Measurements from ENCODE around the gene UBXN1.

Gene UBXN1

DNA sequence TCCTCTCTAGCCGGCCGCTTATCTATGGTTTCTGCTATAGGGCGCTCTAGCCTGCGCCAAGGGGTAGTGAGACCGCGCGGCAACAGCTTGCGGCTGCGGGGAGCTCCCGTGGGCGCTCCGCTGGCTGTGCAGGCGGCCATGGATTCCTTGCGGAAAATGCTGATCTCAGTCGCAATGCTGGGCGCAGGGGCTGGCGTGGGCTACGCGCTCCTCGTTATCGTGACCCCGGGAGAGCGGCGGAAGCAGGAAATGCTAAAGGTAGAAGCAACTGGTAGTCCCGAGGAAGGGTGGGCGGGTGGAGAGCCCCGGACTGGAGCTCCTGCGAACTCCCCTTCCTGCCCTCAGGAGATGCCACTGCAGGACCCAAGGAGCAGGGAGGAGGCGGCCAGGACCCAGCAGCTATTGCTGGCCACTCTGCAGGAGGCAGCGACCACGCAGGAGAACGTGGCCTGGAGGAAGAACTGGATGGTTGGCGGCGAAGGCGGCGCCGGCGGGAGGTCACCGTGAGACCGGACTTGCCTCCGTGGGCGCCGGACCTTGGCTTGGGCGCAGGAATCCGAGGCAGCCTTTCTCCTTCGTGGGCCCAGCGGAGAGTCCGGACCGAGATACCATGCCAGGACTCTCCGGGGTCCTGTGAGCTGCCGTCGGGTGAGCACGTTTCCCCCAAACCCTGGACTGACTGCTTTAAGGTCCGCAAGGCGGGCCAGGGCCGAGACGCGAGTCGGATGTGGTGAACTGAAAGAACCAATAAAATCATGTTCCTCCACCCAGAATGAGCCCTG is 7.1 kb downstream of the UBXN1 start, which contains the start of the genes LBHD1 and UQCC3:
Gene LBHD1 (minus strand): TSS at position 660 of the 782 bp plus-strand sequence. CDS start 2,236 bp downstream, outside the sequence.
Gene UQCC3 (plus strand): TSS at position 66 of the 782 bp plus-strand sequence. CDS start 73 bp downstream, at position 139.
- CTCF ChIA-PET, result interaction anchor here (1.2 to 4.2 kb wide), 6 partner anchors 9 to 112 kb away, joined by 3 to 30 read pairs (median 6); partner anchors contain the start of gene LRRN4CL

DNA sequence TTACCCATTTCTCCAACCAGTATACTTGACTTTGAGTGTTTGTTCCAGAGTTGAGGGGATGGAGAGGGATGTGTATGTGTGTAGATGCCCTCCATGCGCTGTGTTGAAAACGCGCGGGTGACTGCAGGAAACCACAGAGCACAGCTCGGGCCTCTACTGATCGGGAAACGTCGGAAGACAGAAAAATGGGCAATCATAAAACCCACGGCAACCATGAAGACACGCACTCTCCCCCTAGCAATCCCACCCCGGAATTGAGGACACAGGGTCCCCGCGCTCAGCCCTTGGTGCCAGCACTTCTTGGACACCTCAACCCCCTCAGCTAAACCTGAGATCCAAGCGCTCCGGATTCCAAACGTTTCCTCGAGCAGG is 7.7 kb downstream of the UBXN1 start:
- CTCF ChIA-PET, result interaction anchor here (1.2 to 4.2 kb wide), 5 partner anchors 10 to 96 kb away, joined by 3 to 30 read pairs (median 8); partner anchors contain the start of gene LRRN4CL
- POLR2A ChIA-PET, result interaction anchor here (0.6 to 2.1 kb wide), 10 partner anchors 10 to 213 kb away, joined by 3 to 15 read pairs (median 5); partner anchors contain the start of genes B3GAT3, EEF1G, INTS5 and LRRN4CL
- DNase-seq (ENCODE audit: low read depth, low spot score), result no peak
- TF ChIP-seq, protein P1, sequence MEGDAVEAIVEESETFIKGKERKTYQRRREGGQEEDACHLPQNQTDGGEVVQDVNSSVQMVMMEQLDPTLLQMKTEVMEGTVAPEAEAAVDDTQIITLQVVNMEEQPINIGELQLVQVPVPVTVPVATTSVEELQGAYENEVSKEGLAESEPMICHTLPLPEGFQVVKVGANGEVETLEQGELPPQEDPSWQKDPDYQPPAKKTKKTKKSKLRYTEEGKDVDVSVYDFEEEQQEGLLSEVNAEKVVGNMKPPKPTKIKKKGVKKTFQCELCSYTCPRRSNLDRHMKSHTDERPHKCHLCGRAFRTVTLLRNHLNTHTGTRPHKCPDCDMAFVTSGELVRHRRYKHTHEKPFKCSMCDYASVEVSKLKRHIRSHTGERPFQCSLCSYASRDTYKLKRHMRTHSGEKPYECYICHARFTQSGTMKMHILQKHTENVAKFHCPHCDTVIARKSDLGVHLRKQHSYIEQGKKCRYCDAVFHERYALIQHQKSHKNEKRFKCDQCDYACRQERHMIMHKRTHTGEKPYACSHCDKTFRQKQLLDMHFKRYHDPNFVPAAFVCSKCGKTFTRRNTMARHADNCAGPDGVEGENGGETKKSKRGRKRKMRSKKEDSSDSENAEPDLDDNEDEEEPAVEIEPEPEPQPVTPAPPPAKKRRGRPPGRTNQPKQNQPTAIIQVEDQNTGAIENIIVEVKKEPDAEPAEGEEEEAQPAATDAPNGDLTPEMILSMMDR (IDR thresholded peaks at IDR 0.05; ENCODE audit: insufficient read depth, low read length, missing control alignments), result no peak
- peak overlapping the region; percentile 76 for H3K4me3 ChIP-seq (ENCODE audit: low read depth, low read length)

More for the DNA sequence above, 7.1 kb downstream of the UBXN1 start, which contains the start of the genes LBHD1 and UQCC3:
- H3K4me3 ChIP-seq (ENCODE audit: low read depth, low read length), result peak within 1 kb of the TSS; percentile 76
- TF ChIP-seq, protein P1 (IDR thresholded peaks at IDR 0.05; ENCODE audit: insufficient read depth, low read length, missing control alignments), result no peak
- no peak for DNase-seq (ENCODE audit: low read depth, low spot score)
- POLR2A ChIA-PET, result interaction anchor here (0.6 to 2.1 kb wide), 11 partner anchors 9 to 213 kb away, joined by 3 to 15 read pairs (median 5); partner anchors contain the start of genes B3GAT3, EEF1G, INTS5 and LRRN4CL

GRCh38 chr11:62669420-62670161 is 9.3 kb downstream of the UBXN1 start:
- DNase-seq (ENCODE audit: low read depth, low spot score), result no peak
- TF ChIP-seq, protein P1 (IDR thresholded peaks at IDR 0.05; ENCODE audit: insufficient read depth, low read length, missing control alignments), result no peak
- ChIA-PET CTCF (interaction anchor here (1.3 to 6.1 kb wide), 3 partner anchors 11 to 40 kb away, joined by 3 to 30 read pairs (median 26); no protein-coding TSS in a partner anchor), POLR2A (interaction anchor here (0.6 to 1.5 kb wide), 2 partner anchors 11 to 12 kb away, joined by 3 to 5 read pairs; no protein-coding TSS in a partner anchor)
- no peak overlapping the region for H3K4me3 ChIP-seq (ENCODE audit: low read depth, low read length)

DNA sequence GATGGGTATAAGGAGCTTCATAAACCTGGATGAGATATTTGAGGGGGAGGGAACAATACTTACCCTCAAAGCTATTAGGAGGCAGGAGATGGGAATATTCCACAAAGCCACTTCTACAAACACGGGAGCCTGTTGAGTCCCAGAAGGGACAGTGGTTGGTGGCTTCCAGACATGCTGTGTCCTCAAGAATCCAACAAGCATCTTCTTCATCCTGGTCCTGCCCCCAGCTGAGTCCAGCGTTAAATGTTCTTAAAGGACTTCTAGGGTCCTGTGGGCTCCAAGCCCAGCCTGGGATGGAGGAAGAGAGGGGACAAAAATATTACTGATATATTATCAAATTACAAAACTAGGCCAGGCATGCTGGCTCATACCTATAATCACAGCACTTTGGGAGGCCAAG is 11.4 kb downstream of the UBXN1 start:
- TF ChIP-seq, protein P1 (IDR thresholded peaks at IDR 0.05; ENCODE audit: insufficient read depth, low read length, missing control alignments), result no peak
- no peak overlapping the region for H3K4me3 ChIP-seq (ENCODE audit: low read depth, low read length)
- no peak for DNase-seq (ENCODE audit: low read depth, low spot score)
- CTCF ChIA-PET, result interaction anchor here (0.6 to 6.1 kb wide), 8 partner anchors 10 to 272 kb away, joined by 3 to 26 read pairs (median 6); no protein-coding TSS in a partner anchor
- POLR2A ChIA-PET, result interaction anchor here (0.7 to 3.3 kb wide), 7 partner anchors 10 to 174 kb away, joined by 3 to 46 read pairs (median 5); partner anchors contain the start of genes EEF1G, GANAB, TEX54 and TUT1

DNA sequence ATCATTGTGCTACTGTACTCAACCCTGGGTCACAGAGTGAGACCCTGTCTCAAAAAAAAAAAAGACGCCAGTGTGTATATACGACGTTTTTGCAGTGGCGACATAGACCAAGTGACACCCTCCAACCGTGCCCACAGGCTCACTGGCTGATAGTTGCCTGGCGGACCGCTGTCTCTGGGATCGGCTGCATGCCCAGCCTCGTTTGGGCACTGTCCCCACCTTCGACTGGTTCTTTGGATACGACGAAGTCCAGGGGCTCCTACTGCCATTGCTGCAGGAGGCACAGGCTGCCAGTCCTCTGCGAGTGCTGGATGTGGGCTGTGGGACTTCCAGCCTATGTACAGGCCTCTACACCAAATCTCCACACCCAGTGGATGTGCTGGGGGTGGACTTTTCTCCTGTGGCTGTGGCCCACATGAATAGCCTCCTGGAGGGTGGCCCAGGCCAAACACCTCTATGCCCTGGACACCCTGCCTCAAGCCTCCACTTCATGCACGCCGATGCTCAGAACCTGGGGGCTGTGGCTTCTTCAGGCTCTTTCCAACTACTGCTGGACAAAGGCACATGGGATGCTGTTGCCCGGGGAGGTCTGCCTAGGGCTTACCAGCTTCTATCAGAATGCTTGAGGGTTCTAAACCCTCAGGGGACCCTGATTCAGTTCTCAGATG is 12.5 kb downstream of the UBXN1 start:
- POLR2A ChIA-PET, result interaction anchor here (0.7 to 3.3 kb wide), 17 partner anchors 9 to 271 kb away, joined by 3 to 58 read pairs (median 16); partner anchors contain the start of genes EEF1G, GANAB, INTS5 and LRRN4CL
- TF ChIP-seq, protein P1 (IDR thresholded peaks at IDR 0.05; ENCODE audit: insufficient read depth, low read length, missing control alignments), result no peak
- peak overlapping the region; percentile 92 for H3K4me3 ChIP-seq (ENCODE audit: low read depth, low read length)
- CTCF ChIA-PET, result interaction anchor here (1.5 to 6.1 kb wide), 2 partner anchors 28 to 119 kb away, joined by 8 to 26 read pairs; no protein-coding TSS in a partner anchor
- DNase-seq (ENCODE audit: low read depth, low spot score), result no peak
